Activated T-cell treated with anti-CD3 and anti-CD28 coated beads, Interleukin-2, amount 50 U/mL, for 4 hours (primary cell): ENCODE measurements around the gene TNC. TPM values are rescaled to one million over a fixed set of nuclear protein-coding genes. Genes with fewer than 3 reads are reported as not detected.

Source experiments
- ATAC-seq, 2 donors: fragments of 200-7000 bp; cut with Tn5 transposase; one replicate each; pipeline ENCODE4 v1.10.0; 2021
- DNase-seq: peaks from one replicate; pipeline ENCODE4 v3.0.0-alpha.2; 2020
- H3K27me3 Mint-ChIP-seq: one replicate; pipeline ENCODE4 v1.8.0; 2021; ENCODE audit warnings: low read depth, mixed read lengths
- H3K36me3 Mint-ChIP-seq: one replicate; pipeline ENCODE4 v1.8.0; 2022; ENCODE audit warnings: mixed read lengths; ENCODE audit not compliant: insufficient read depth
- H3K4me1 Mint-ChIP-seq: one replicate; pipeline ENCODE4 v1.8.0; 2021; ENCODE audit warnings: low read depth, mixed read lengths
- H3K4me3 Mint-ChIP-seq: one replicate; pipeline ENCODE4 v1.8.0; 2021; ENCODE audit warnings: mild to moderate bottlenecking, moderate library complexity, mixed read lengths
- H3K9me3 Mint-ChIP-seq: one replicate; pipeline ENCODE4 v1.8.0; 2021; ENCODE audit warnings: mixed read lengths
- total RNA-seq, 3 donors: library from RNA; stranded (reverse); gene quantifications; one replicate each; pipeline ENCODE4 v1.2.1, GENCODE V29; 2021

TNC gene
- total RNA-seq, 3 donors from 2014 or later, result 0.29 to 1.3 (median 0.51) TPM

- no peaks in the 10 kb centered on the region for H3K9me3 Mint-ChIP-seq
- DNase-seq (no peak), ATAC-seq (no peak)
- peaks cover 8% of the 10 kb centered on the region for H3K27me3 Mint-ChIP-seq
- no peak overlapping the region for H3K4me3 Mint-ChIP-seq
- no peaks in the 10 kb centered on the region for H3K36me3 Mint-ChIP-seq
- peaks cover 5% of the 10 kb centered on the region for H3K4me1 Mint-ChIP-seq
Measured at GRCh38 chr9:115103746-115104477, 14.0 kb downstream of the TNC start.

GRCh38 chr9:115099901-115100300, 18.1 kb downstream of the TNC start:
- Mint-ChIP-seq H3K9me3 (no peaks in the 10 kb centered on the region), H3K27me3 (peaks cover 16% of the 10 kb centered on the region), H3K4me3 (no peak overlapping the region), H3K4me1 (no peaks in the 10 kb centered on the region), H3K36me3 (no peaks in the 10 kb centered on the region)
- ATAC-seq, result no peak
- DNase-seq, result no peak

GRCh38 chr9:115098226-115098965, 19.6 kb downstream of the TNC start:
- no peak overlapping the region for H3K4me3 Mint-ChIP-seq
- no peaks in the 10 kb centered on the region for H3K4me1 Mint-ChIP-seq
- H3K36me3 Mint-ChIP-seq, result no peaks in the 10 kb centered on the region

GRCh38 chr9:115093520-115093919, 24.4 kb downstream of the TNC start:
- no peak overlapping the region for H3K4me3 Mint-ChIP-seq
- H3K4me1 Mint-ChIP-seq, result no peaks in the 10 kb centered on the region
- no peaks in the 10 kb centered on the region for H3K36me3 Mint-ChIP-seq
- peaks cover 14% of the 10 kb centered on the region for H3K27me3 Mint-ChIP-seq
- DNase-seq (no peak), ATAC-seq (no peak)
- H3K9me3 Mint-ChIP-seq, result no peaks in the 10 kb centered on the region

More at GRCh38 chr9:115098226-115098965, 19.6 kb downstream of the TNC start:
- DNase-seq (no peak), ATAC-seq (no peak)
- Mint-ChIP-seq H3K9me3 (no peaks in the 10 kb centered on the region), H3K27me3 (peaks cover 14% of the 10 kb centered on the region)

GRCh38 chr9:115090486-115090885, 27.5 kb downstream of the TNC start:
- H3K27me3 Mint-ChIP-seq, result peaks cover 6% of the 10 kb centered on the region
- DNase-seq, result no peak
- H3K36me3 Mint-ChIP-seq, result no peaks in the 10 kb centered on the region
- H3K4me3 Mint-ChIP-seq, result no peak overlapping the region
- no peaks in the 10 kb centered on the region for H3K9me3 Mint-ChIP-seq
- no peaks in the 10 kb centered on the region for H3K4me1 Mint-ChIP-seq
- ATAC-seq, result no peak

- H3K36me3 Mint-ChIP-seq, result no peaks in the 10 kb centered on the region
- H3K27me3 Mint-ChIP-seq, result peaks cover 6% of the 10 kb centered on the region
- no peak overlapping the region for H3K4me3 Mint-ChIP-seq
- ATAC-seq, result no peak
- H3K4me1 Mint-ChIP-seq, result no peaks in the 10 kb centered on the region
- no peak for DNase-seq
- no peaks in the 10 kb centered on the region for H3K9me3 Mint-ChIP-seq
Measured at GRCh38 chr9:115088860-115089259, 29.1 kb downstream of the TNC start.

GRCh38 chr9:115086886-115087285, 31.1 kb downstream of the TNC start:
- no peak for ATAC-seq
- no peaks in the 10 kb centered on the region for H3K9me3 Mint-ChIP-seq

GRCh38 chr9:115086461-115086860, 31.5 kb downstream of the TNC start:
- Mint-ChIP-seq H3K9me3 (no peaks in the 10 kb centered on the region), H3K36me3 (no peaks in the 10 kb centered on the region), H3K27me3 (peaks cover 4% of the 10 kb centered on the region), H3K4me3 (no peak overlapping the region), H3K4me1 (no peaks in the 10 kb centered on the region)
- ATAC-seq (no peak), DNase-seq (no peak)

More at GRCh38 chr9:115086886-115087285, 31.1 kb downstream of the TNC start:
- DNase-seq, result no peak
- Mint-ChIP-seq H3K27me3 (peaks cover 4% of the 10 kb centered on the region), H3K36me3 (no peaks in the 10 kb centered on the region), H3K4me1 (no peaks in the 10 kb centered on the region), H3K4me3 (no peak overlapping the region)

- no peak for ATAC-seq
- H3K36me3 Mint-ChIP-seq, result no peaks in the 10 kb centered on the region
- H3K4me1 Mint-ChIP-seq, result no peaks in the 10 kb centered on the region
- H3K27me3 Mint-ChIP-seq, result peaks cover 4% of the 10 kb centered on the region
- H3K9me3 Mint-ChIP-seq, result no peaks in the 10 kb centered on the region
- no peak for DNase-seq
- H3K4me3 Mint-ChIP-seq, result no peak overlapping the region
Measured at GRCh38 chr9:115085773-115086377, 32.1 kb downstream of the TNC start.

- Mint-ChIP-seq H3K9me3 (no peaks in the 10 kb centered on the region), H3K27me3 (peaks cover under 1% of the 10 kb centered on the region), H3K4me1 (no peaks in the 10 kb centered on the region), H3K36me3 (no peaks in the 10 kb centered on the region), H3K4me3 (no peak overlapping the region)
- ATAC-seq, result no peak
- DNase-seq, result no peak
Measured at GRCh38 chr9:115084709-115085108, 33.2 kb downstream of the TNC start.

GRCh38 chr9:115084157-115084556, 33.8 kb downstream of the TNC start:
- Mint-ChIP-seq H3K27me3 (no peaks in the 10 kb centered on the region), H3K9me3 (no peaks in the 10 kb centered on the region), H3K36me3 (no peaks in the 10 kb centered on the region), H3K4me3 (no peak overlapping the region), H3K4me1 (no peaks in the 10 kb centered on the region)
- ATAC-seq (no peak), DNase-seq (no peak)

- ATAC-seq, result no peak
- Mint-ChIP-seq H3K4me1 (no peaks in the 10 kb centered on the region), H3K36me3 (no peaks in the 10 kb centered on the region), H3K27me3 (no peaks in the 10 kb centered on the region), H3K9me3 (no peaks in the 10 kb centered on the region), H3K4me3 (no peak overlapping the region)
- DNase-seq, result no peak
Measured at GRCh38 chr9:115080242-115080641, 37.7 kb downstream of the TNC start.

GRCh38 chr9:115079156-115079555, 38.8 kb downstream of the TNC start:
- Mint-ChIP-seq H3K36me3 (no peaks in the 10 kb centered on the region), H3K9me3 (no peaks in the 10 kb centered on the region), H3K4me3 (no peak overlapping the region), H3K27me3 (no peaks in the 10 kb centered on the region), H3K4me1 (no peaks in the 10 kb centered on the region)
- DNase-seq (no peak), ATAC-seq (no peak)

GRCh38 chr9:115073456-115073855, 44.5 kb downstream of the TNC start:
- no peaks in the 10 kb centered on the region for H3K4me1 Mint-ChIP-seq
- no peak overlapping the region for H3K4me3 Mint-ChIP-seq
- ATAC-seq, result no peak
- no peaks in the 10 kb centered on the region for H3K36me3 Mint-ChIP-seq
- no peak for DNase-seq
- peaks cover 8% of the 10 kb centered on the region for H3K27me3 Mint-ChIP-seq
- H3K9me3 Mint-ChIP-seq, result no peaks in the 10 kb centered on the region

GRCh38 chr9:115071176-115071575, 46.8 kb downstream of the TNC start:
- Mint-ChIP-seq H3K27me3 (peaks cover 11% of the 10 kb centered on the region), H3K4me3 (no peak overlapping the region), H3K4me1 (no peaks in the 10 kb centered on the region), H3K36me3 (no peaks in the 10 kb centered on the region), H3K9me3 (no peaks in the 10 kb centered on the region)
- ATAC-seq (no peak), DNase-seq (no peak)
